ENCODE measurements around the gene GRM4.

DNA sequence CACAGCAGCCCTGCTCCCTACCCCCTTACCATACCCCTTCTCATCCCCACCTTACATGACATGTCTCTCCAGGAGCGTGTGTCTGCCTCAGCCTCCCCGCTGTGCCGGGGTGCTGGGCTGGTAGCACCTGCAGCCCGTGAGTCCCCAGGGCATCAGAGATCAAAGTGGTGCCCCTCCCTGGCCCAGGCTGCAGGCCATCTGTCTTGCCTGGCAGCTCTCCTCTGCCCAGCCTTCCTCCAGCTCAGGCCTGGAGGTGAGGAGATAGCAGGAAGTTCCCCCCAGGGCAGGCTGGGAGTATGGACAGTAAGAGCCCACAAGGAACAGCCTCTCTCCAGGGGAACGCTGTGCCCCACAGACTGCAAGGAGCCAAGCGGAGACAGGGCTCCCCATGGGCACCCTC is 35.3 kb downstream of the GRM4 start:
- TF ChIP-seq, protein P1, sequence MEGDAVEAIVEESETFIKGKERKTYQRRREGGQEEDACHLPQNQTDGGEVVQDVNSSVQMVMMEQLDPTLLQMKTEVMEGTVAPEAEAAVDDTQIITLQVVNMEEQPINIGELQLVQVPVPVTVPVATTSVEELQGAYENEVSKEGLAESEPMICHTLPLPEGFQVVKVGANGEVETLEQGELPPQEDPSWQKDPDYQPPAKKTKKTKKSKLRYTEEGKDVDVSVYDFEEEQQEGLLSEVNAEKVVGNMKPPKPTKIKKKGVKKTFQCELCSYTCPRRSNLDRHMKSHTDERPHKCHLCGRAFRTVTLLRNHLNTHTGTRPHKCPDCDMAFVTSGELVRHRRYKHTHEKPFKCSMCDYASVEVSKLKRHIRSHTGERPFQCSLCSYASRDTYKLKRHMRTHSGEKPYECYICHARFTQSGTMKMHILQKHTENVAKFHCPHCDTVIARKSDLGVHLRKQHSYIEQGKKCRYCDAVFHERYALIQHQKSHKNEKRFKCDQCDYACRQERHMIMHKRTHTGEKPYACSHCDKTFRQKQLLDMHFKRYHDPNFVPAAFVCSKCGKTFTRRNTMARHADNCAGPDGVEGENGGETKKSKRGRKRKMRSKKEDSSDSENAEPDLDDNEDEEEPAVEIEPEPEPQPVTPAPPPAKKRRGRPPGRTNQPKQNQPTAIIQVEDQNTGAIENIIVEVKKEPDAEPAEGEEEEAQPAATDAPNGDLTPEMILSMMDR (IDR thresholded peaks at IDR 0.05), result no peak
- TF ChIP-seq POLR2A (IDR thresholded peaks at IDR 0.05), result no peak

Measured in uterus (tissue), 2 donors.